Measurements from ENCODE around the gene ATP23.
A peak's percentile ranks its signal among the peaks of the same experiment; 100 is the strongest.

Gene ATP23

DNA sequence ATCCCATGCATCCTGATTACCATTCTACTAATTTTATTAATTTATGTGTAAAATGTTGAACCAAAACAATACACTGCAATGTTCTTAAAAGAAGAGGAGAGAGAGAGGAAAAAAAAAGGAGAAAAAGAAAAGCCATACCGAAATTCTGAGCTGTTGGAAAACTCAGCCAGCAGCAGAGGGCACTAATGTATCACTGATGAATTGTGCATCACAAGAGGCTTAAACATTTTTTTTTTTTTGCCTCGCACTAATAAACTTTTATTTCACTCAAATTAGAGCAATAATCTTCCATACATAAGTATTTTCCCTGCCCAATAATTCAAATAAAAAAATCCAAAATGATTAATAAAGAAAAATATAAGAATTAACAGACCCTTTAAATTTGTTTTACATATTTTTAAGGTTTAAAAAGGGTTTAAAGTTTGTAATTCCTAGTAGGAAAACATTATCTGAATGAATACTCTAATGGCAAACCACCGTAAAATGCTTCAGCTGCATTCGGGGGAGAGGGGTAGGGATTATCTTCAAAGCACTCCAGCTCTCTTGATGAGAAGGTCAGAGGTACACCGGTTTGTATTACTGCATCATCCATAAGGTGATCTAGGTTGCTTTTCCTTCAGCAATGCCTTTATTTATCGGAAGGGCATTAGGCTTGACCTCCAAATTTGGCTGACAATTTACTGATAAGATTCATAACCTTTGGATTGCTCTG lies 41.9 kb downstream of the ATP23 start:
- no peak overlapping the region for H3K4me3 ChIP-seq (ENCODE audit: low read length)
- TF ChIP-seq, protein P1, sequence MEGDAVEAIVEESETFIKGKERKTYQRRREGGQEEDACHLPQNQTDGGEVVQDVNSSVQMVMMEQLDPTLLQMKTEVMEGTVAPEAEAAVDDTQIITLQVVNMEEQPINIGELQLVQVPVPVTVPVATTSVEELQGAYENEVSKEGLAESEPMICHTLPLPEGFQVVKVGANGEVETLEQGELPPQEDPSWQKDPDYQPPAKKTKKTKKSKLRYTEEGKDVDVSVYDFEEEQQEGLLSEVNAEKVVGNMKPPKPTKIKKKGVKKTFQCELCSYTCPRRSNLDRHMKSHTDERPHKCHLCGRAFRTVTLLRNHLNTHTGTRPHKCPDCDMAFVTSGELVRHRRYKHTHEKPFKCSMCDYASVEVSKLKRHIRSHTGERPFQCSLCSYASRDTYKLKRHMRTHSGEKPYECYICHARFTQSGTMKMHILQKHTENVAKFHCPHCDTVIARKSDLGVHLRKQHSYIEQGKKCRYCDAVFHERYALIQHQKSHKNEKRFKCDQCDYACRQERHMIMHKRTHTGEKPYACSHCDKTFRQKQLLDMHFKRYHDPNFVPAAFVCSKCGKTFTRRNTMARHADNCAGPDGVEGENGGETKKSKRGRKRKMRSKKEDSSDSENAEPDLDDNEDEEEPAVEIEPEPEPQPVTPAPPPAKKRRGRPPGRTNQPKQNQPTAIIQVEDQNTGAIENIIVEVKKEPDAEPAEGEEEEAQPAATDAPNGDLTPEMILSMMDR (IDR thresholded peaks at IDR 0.05; ENCODE audit: insufficient read depth, low read depth, low read length, missing control alignments), result peak; percentile 73
- DNase-seq (ENCODE audit: low read depth), result peak; percentile 68

DNA sequence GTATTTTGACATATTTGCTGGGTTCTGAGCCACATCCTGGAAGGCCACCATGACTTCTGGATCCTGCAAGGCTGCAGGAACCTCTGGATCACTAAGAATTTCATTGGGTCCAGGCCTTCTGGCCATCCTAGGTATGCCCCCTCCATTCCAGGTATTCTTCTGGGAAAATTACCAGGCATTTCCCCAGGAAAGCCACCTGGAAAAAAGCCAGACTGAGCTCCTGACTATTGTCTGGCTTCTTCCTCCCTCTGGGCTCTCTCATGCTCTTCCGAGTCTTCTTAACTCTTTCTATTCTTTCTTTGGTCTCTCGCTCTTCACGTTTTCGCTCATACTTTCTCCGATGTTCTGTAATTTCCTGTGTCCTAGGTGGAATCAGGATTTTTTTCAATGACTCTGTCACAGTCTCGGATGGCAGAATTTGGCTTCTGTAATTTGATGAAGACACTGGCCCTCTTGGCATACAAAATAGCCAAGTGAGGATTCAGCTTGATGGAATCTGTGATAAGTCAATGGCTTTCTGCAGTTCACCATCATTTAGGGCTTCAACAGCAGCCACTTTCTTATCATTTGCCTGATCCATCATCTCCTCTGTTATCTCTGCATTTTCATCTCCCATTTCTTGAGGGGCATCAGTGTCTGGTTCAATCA lies 42.6 kb downstream of the ATP23 start:
- TF ChIP-seq, protein P1 (IDR thresholded peaks at IDR 0.05; ENCODE audit: insufficient read depth, low read depth, low read length, missing control alignments), result no peak
- no peak for DNase-seq (ENCODE audit: low read depth)
- H3K4me3 ChIP-seq (ENCODE audit: low read length), result no peak overlapping the region

DNA sequence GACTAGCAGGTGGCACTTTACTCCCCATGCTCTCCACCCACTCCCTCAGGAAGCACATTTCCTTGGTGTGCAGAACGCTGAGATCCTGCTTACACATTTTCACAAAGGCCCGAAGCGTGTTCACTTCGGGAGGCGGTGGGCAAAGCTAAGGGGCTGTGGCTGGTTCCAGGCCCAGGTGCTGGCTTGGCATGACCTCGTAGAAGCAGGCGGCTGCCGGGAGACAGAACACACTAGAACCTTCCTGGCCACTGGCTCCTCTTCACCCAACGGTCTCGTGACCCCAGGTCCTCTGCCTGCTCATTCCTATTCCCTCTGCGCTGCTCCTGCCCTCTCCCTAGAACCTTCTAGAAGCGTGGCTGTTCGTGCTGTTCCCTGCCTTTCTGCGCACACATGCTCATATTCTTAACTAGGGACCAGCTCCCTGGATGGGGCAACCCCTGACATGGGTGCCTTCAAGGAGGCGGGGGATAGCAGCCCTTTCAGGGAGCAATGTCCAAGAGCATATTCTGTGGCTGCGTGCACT lies 43.3 kb downstream of the ATP23 start:
- H3K4me3 ChIP-seq (ENCODE audit: low read length), result no peak overlapping the region
- TF ChIP-seq, protein P1 (IDR thresholded peaks at IDR 0.05; ENCODE audit: insufficient read depth, low read depth, low read length, missing control alignments), result no peak
- no peak for DNase-seq (ENCODE audit: low read depth)

DNA sequence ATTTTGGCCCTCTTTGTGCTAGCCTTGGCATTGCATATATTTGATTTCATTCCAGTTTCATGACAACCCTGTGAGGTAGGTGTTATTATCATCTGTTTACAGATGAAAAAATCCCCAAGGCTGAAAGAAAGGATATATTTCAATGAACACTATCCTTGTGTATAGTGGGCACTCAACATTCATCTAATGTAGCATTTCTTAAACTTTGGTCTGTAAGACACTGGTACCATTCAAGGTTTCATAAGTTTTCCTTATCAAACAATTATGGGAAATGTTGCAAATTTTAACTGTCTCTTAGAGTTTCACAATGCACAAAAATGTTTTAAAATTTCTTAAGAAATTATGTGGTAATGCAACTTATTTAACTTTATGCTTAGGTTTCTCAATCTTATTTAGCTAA lies 44.3 kb downstream of the ATP23 start:
- no peak for DNase-seq (ENCODE audit: low read depth)
- H3K4me3 ChIP-seq (ENCODE audit: low read length), result no peak overlapping the region
- TF ChIP-seq, protein P1 (IDR thresholded peaks at IDR 0.05; ENCODE audit: insufficient read depth, low read depth, low read length, missing control alignments), result no peak

DNA sequence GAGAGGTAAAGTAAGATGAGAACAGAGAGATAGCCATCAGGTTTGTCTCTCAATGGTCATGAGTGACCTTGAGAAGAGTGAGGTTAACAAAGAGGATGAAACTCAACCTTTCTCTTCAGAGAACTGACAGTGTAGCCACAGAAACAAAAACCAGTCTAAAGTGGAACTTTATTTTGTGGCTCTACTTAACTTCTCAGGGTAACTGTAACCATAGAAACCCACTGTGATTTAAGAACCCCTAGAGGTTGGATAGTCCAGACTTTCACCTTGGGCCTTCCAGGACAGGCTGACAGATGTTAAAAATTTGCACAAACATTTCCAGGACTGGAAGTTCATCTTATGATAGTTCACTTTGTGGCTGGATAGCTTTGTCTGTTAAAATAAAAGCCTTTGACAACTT lies 48.5 kb downstream of the ATP23 start:
- no peak overlapping the region for H3K4me3 ChIP-seq (ENCODE audit: low read length)
- DNase-seq (ENCODE audit: low read depth), result no peak
- TF ChIP-seq, protein P1 (IDR thresholded peaks at IDR 0.05; ENCODE audit: insufficient read depth, low read depth, low read length, missing control alignments), result no peak

DNA sequence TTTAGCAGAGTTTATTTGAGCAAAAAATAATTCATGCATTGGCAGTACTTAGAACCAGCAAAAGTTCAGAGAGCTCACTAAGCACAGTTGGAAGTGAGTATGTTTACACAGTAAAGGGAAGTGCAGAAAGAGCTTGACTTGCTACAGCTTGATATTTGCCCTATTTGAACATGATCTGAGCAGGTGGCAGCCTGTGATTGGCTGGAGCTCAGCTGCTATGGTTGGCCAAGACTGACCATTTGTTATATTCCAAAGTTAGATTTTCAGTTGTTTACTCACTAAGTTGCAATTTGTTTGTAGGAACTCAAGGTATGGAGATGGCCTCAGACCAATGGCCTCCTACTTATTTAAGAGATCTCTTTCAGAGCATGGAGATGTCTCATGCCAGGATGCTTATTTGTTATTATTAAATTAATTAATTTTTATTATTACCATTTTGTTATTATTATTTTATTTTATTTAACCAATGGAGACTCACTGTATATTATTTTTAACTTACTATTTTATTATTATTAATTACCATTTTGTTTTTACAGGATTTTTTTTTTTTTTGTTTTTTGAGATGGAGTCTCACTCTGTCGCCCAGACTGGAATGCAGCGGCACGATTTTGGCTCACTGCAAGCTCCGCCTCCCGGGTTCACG lies 49.0 kb downstream of the ATP23 start:
- H3K4me3 ChIP-seq (ENCODE audit: low read length), result no peak overlapping the region
- TF ChIP-seq, protein P1 (IDR thresholded peaks at IDR 0.05; ENCODE audit: insufficient read depth, low read depth, low read length, missing control alignments), result no peak
- no peak for DNase-seq (ENCODE audit: low read depth)

Measured in epithelial cell of esophagus (primary cell).